HL-60/S4 treated with retinoic acid at 250 ng/mL for 4 days and 3 days (cell line): ENCODE data around the gene CCDC9B.

ENCODE experiments used
- in situ Hi-C: fragments of 300-500 bp; cut with MboI; formaldehyde crosslinking; loops from 2 replicates; pipeline ENCODE4 v1.7.0; 2022; ENCODE audit warnings: low sequenced_read_pairs

The CCDC9B gene

GRCh38 chr15:40310001-40310959 is 30.5 kb downstream of the CCDC9B start:
- in situ Hi-C loops: no loop called here

DNA sequence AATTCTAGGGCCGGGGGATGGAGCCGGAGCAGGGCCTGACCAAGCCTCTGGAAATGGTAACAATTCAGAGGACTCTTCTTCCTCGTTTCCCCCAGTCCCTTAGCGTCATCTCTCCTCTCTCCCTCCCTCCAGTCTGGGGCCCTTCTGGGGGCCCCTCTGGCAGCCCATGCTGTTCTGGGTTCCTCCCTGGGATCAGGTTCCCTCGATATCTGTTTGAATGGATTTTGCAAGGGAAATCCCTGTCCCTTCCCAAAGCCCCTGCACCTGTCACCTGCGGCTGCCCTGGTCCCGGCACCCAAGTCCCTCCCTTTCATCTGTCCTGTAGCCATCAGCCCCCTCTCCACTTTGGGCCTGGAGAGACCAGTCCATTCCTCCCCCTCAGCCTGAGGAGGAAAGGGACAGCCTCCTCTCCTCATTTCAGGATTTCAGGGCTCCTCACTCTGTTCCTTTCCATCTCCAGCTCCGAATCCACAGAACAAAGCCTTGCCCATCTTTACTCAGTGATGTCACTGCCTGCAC is 31.3 kb downstream of the CCDC9B start:
- in situ Hi-C loops: no loop called here

GRCh38 chr15:40307421-40308211 is 33.1 kb downstream of the CCDC9B start, which contains the start of gene PLCB2:
Gene PLCB2 (minus strand): TSS chr15:40307935. CDS start chr15:40307672, 263 bp downstream.
- in situ Hi-C loops: no loop called here

DNA sequence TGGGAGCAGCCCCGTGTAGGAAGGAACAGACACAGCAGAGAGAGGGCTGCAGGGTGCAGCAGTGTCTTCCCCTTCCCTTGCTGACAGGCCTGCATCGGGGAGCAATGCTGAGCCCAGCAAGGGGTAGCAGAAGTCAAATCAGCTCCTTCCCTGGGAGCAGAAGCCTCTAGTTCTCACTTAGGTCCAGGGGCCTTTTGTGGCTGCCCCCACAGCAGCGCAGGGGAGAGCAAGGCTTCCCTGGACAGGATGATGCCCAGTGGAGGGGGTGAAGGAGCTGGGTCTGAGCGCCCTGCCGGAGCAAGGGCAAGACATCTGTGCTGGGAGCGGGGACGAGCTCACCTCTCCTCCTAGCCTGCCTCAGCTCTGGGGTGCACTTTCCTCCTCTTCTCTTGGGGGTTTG is 33.8 kb downstream of the CCDC9B start:
- in situ Hi-C loops: no loop called here

- in situ Hi-C loops: no loop called here
Measured at GRCh38 chr15:40306371-40306770, 34.4 kb downstream of the CCDC9B start.

DNA sequence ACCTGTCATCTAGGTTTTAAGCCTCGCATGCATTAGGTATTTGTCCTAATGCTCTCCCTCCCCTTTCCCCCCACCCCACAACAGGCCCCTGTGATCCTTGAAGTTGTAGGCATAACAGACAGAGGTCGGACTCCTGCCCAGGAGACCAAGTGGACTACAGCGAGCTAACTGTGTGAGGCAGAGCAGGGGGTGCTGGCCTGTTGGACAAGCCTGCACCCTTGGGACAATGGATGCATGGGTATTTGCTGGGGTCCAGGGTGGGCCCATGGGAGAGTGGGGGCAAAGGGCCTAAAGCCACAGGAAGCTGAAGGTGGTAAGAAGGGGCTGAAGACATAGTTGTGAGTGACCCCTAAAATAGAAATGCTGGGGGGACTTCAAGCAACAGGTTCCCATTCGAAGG is 35.5 kb downstream of the CCDC9B start:
- in situ Hi-C loops: no loop called here

GRCh38 chr15:40303576-40303975 is 37.2 kb downstream of the CCDC9B start:
- in situ Hi-C loops: no loop called here

GRCh38 chr15:40302981-40303380 is 37.8 kb downstream of the CCDC9B start:
- in situ Hi-C loops: no loop called here

DNA sequence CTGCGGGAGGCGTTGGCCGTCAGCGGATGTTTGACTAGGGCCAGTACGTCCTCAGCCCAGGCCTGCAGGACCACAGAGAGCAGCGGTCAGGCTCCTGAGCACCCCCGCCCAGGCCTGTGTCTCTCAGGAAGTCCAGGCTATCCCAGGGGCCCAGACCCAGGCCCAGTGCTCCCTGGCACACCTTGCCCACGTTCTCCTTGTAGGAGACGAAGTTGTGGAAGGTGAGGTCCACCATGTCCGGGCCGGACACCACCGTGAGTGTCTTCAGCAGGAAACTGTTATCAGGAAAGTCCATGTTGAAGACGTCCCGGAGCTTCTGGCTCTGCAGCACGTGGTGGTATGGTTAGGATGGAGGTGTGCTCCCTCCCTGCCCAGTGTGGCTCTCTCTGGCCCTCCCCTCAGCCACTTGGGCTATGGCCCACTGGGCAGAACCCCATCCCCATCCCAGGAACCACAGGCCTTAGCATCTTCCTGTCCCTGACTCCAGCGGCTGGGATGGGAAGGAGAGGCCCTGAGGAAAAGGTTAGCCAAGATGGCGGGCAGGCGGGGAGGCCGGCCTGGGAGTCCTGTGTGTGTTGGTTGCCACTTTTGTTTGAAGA is 38.4 kb downstream of the CCDC9B start:
- in situ Hi-C loops: no loop called here

DNA sequence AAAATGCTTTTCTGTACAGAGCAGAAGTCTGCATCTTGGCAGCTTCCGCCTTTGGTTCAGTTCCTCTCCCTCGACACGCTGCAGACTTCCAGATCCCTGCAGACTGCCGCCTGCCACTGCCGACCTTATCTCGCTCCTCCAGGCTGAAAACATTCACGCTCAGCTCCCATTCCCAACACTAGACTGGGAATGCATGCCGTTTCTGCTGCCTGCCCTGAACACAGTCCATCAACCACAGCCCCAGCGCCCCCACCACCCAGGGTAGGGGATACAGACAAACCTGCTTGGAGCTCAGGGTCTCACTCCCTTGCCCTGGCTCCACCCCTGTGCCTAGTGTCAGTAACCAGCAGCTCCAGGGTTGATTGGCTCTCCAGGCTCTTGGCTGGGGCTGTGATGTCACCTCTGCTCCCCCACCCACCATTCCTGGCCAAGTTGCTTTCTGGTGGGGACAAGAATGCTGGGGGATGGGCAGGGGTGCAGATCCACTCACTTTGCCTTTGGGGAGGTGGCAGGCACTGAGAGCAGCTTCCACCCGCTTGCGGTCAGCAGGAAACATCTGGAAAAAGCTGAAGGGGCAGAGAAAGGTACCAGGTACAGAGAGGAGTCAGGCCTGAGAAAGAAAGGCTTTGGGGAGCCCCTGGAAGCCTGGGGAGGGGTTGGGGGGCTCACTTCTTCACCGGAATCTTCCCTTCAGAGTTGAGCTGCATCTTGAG is 39.1 kb downstream of the CCDC9B start:
- in situ Hi-C loops: no loop called here

GRCh38 chr15:40300771-40301170 is 40.0 kb downstream of the CCDC9B start:
- in situ Hi-C loops: no loop called here

- in situ Hi-C loops: no loop called here
Measured at GRCh38 chr15:40300367-40300766, 40.4 kb downstream of the CCDC9B start.

DNA sequence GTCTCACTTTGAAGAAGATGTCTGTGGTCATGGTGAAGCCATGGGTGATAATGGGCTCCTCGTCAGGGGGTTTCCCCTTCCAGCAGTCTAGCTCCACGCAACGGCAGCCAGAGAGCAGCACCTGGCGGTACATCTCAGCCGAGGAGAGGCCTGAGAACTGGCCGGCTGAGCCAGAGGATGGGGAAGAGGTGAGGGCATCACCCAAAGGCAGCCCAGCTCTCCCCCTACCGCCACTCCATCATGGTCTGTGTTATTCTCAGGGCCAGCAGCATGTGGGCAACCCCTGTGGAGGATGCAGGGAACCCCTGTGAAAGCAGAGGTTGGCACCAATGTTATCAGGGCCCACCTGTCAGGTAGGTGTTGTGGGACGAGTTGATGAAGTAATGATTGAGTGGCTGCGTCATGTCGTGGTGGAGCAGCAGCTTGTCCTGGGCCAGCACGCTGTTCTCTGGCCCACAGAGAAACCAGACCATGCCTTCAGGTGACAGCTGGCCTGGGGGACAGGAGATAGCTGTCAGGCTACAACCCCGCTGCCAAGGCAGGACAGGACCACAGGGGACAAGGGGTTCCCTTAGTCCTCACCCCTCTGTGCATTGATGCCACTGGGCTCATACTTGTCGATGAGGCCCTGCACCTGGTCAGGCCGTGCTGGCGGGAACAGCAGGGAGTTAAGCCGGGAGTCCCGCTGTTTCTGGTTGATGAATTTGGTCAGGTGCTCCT is 42.4 kb downstream of the CCDC9B start:
- in situ Hi-C loops: no loop called here

- in situ Hi-C loops: no loop called here
Measured at GRCh38 chr15:40297356-40297755, 43.4 kb downstream of the CCDC9B start.

GRCh38 chr15:40296561-40297230 is 44.0 kb downstream of the CCDC9B start:
- in situ Hi-C loops: no loop called here

DNA sequence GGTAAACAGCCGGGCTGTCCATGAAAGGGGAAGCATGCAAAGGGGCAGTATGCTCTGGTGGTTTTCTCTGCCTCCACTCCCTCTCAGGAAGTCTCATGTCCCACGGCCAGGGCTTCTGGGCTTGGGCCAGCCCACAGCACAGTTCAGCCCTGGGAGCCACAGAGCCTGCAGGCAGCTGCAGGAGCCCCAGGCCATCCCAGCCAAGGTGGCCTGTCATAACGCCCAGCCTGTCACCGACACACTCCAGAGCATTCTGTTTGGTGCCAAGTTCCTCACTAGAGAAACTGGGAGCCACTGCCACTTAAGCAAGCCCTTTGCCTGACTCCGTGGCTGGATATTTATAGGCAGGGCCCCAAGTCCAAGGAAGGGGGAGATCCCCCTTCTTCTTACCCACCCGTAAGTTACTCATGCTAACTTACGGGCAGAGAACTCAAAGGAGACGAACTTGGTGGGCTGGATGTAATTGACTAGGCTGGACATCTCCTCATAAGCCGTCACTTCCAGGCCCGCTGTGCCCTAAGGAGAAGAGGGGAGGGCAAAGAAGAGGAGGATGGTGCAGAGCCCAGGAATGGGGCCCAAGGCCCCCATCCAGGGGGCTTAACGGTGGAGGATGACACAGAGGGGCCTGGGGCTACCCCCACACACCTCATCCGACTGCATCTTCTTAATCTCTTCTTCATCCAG is 44.7 kb downstream of the CCDC9B start:
- in situ Hi-C loops: no loop called here

DNA sequence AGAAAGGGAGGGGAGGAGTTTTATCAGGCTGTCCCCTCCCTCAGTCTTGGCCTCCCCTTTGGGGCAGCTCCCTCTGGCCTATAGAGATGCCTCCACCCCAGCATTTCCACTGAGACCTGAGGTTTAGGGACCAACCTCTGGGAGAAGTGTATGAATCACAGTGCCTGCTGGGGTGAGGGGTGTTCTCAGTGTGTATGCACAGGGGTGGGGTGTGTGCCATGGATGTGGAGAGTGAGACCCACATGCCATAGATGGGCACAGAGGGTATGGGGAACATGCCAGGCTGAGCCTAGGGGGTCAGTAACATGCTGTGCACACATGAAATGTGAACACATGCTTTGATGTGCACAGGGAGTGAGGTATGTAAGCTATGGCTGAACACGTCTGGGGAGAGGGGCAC is 45.4 kb downstream of the CCDC9B start:
- in situ Hi-C loops: no loop called here
